GM21576 (cell line): Measurements from ENCODE around the gene AOC2.
"Not testable (repeated sequence)": the region's sequence is repeated elsewhere in the genome, so short reads cannot be mapped to it uniquely, and the experiment has no call there.

ENCODE experiments used
- ATAC-seq: cut with Tn5 transposase; IDR thresholded peaks from one replicate; pipeline ENCODE4 v1.9.1; 2021; ENCODE audit warnings: mild to moderate bottlenecking, moderate library complexity; ENCODE audit not compliant: unreplicated experiment

The AOC2 gene

DNA sequence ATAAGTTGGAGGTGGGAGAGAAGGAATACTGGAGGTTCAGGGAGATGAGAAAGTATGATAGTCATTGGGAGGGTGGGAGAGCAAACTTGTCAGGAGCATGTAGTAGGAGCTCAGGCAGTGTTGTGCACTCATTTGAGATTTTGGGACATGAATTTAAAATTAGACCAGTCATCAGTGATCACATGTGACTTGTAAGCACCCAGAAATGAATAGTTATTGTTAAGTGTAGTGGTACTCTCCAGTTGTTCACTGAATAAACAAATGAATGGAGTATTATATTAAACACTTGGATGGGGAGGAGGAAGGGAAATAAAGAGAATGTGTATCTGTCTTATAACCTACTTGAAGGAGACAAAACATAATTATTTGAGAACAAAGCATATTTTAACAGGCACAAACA is 13.4 kb upstream of the AOC2 start:
- no peak for ATAC-seq

DNA sequence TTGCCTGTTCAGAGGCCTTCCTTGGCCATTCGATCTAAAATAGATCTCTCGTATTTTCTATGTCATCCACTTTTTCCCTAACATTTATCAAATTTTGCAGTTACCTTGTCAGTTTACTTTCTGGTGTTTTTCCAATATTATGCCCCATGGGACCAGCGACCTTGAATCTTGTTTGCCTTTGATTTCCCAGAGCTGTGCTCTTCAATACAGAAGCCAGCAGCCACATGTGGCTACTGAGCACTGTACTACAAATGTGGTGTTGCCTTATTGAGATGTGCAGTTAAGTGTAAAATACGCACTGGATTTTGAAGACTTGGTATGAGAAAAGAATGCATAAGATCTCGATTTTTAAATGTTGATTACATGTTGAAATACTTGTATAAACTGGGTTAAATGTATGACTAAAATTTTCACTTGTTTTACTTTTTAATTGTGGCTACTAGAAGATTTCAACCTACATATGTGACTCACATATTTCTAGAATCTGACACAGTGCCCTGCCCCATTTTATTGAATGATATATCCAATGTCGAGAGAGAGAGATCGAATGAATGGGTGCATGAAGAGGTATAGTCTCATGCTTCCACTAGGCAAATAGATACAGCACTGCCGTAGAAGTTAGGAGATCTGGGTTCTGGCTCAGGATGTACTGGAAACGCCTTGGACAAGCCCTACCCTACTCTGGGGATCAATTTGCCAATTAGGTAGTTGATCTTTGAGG is 12.0 kb upstream of the AOC2 start:
- ATAC-seq: peak; percentile 7

DNA sequence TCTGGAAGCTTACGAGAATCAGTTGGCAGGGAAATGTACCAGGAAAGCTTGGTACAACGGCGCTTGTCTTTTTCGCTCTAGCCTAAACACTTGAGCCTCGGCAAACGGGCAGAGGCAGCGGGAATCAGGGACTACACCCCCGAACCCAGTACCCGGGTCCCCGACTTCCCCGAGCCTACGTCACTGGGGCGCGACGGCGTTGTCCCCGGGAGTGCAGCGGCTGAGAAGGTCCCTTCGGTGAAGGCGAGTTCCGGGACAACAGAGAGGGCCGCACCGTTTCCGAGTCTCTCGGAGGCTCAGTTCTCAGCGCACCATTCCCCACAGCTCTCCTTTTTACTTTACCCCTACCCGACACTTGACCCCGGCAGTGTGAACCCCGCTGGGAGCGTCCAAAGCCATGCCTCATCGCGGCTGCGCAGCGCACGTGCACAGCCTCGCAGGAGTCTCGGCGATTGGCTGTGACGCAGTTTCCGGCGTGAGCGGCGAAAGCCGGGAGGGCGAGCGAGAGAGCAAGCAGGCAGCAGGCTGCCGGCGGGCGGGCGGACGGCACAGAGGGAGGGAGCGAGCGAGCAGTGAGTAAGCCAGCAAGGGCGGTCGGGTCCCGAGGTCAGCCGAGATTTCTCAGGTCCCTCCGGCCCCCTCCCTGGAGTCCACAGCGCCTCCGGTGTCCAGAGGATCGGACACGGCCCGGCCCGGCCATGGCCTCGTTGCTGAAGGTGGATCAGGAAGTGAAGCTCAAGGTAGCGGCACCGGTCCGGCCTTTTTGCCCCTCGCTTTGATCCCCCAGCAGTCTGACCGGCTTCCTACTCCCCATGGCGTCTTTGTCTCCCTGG is 11.2 kb upstream of the AOC2 start, which contains the start of gene PSME3:
TSS of gene PSME3 (plus strand) at position 464 of the 833 bp plus-strand sequence. CDS start at position 699, 235 bp downstream.
- ATAC-seq: peak; percentile 72

DNA sequence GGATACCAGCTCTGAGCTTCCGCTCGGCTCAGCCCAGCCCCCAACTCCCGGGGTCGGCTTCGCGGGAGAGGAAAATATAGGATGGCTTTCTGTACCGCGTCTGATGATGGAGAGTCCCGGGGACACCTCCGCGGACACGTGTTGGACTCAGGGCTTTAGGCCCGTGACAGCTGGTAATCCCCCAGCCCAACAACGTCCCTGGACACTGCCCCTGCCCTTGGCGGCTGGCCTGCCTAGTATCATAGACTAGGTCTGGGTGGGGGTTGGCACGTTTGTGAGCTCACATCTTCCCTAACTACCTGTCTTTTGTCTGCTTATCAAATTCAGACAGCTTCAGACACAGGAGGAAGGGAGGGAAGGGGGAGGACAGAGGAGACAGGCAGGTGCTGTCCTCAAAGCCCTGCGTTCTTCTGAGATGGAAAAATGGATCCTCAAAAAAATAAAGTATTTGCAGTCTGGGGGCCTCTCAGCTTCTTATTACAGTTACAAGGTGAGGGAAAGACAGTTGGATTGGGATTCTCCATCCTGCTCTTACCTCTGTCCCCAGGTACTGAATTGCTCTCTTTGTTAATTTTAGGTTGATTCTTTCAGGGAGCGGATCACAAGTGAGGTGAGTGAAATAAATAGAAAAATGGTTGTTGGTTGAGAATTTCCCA is 10.5 kb upstream of the AOC2 start:
- ATAC-seq: peak; percentile 9

DNA sequence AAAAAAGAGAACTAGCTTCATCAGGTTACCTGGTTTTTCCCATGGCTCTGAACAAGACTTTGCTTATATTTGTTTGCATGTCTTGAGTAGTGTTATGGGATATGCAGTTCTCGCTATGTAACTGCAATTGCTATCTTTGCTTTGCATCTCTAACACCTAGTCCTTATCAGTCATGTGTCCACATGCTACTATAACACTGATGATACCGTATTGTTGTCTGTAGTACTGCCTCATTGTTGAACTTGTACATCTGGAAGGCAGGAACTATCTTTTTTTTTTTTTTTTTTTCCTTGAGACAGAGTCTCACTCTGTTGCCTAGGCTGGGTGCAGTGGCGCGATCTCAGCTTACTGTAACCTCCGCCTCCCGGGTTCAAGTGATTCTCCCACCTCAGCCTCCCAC is 8.6 kb upstream of the AOC2 start:
- no peak for ATAC-seq

DNA sequence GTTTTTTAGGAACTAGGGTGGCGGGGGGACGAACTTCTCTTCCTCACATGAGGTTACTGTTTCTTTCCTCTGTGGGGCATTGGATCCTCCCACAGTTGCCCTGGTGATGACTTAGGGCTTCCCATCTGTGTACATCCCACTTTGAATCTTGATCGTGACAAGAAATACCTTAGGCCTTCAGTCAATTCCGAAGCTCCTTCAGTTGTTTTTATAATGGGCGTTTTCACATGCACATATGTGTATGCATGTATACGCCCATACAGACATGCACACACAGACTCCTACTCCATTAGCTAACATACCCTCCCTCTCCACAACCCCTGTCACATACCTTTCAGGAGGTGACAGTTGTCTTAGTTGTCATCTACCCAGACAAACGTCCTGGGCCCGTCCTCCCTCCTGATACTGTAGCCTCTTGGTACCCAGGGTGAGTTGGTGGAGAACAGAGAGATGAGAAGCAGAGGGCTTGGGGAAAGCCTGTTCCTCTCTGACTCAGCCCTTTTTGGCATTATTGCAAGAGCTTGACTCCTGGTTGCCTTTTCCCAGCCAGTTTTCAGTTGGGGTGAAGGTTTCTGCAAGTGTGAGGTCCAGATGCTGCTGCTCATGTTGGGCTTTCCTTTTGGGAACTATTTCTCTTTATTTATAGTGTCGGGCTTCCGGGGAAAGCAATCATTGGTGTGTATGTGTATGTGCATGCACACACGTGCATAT is 2.2 kb upstream of the AOC2 start:
- no peak for ATAC-seq

DNA sequence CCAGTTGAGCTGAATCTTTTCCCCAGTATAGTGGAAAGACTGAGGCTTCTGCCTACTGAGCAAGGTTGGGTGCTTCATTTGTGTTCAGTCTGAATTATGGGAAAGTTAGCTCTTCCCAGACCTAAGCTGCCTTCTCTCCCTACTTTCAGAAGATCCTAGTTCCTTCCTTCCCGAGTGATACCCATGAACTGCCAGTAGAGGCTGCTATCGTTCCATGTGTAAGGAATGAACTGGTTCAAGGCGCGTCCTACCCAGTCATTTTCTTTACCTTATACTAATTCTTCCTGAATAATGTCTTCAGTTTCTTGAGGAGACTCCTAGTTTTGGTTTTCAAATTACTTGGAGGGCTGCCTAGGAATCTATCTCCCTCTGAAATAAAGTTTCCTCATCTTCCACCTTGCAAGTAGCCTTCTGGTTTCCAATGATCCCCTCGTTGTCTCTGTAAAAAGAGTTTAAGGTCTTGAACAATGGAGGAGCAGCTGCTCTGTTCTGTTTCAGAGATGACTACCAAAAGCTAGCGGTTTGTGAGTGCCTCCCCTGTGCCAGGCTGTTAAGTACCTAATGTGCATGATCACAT is 934 bp upstream of the AOC2 start:
- ATAC-seq: no peak

DNA sequence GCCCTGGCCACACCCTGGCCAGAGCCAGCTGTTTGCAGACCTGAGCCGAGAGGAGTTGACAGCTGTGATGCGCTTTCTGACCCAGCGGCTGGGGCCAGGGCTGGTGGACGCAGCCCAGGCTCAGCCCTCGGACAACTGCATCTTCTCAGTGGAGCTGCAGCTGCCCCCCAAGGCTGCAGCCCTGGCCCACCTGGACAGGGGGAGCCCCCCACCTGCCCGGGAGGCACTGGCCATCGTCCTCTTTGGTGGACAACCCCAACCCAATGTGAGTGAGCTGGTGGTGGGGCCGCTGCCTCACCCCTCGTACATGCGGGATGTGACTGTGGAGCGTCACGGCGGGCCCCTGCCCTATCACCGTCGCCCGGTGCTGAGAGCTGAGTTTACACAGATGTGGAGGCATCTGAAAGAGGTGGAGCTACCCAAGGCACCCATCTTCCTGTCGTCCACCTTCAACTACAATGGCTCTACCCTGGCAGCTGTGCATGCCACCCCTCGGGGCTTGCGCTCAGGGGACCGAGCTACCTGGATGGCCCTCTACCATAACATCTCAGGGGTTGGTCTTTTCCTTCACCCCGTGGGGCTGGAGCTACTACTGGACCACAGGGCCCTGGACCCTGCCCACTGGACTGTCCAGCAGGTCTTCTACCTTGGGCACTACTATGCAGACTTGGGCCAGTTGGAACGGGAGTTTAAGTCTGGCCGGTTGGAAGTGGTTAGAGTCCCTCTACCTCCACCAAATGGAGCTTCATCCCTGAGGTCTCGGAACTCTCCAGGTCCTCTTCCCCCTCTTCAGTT is 578 bp downstream of the AOC2 start:
- no peak for ATAC-seq

DNA sequence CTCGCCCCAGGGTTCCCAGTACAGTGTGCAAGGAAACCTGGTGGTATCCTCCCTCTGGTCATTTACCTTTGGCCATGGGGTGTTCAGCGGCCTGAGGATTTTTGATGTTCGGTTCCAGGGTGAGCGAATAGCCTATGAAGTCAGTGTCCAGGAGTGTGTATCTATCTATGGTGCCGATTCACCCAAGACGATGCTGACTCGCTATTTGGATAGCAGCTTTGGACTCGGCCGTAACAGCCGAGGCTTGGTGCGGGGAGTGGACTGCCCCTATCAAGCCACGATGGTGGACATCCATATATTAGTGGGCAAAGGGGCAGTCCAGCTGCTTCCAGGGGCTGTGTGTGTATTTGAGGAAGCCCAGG is 1.2 kb downstream of the AOC2 start:
- no peak for ATAC-seq

DNA sequence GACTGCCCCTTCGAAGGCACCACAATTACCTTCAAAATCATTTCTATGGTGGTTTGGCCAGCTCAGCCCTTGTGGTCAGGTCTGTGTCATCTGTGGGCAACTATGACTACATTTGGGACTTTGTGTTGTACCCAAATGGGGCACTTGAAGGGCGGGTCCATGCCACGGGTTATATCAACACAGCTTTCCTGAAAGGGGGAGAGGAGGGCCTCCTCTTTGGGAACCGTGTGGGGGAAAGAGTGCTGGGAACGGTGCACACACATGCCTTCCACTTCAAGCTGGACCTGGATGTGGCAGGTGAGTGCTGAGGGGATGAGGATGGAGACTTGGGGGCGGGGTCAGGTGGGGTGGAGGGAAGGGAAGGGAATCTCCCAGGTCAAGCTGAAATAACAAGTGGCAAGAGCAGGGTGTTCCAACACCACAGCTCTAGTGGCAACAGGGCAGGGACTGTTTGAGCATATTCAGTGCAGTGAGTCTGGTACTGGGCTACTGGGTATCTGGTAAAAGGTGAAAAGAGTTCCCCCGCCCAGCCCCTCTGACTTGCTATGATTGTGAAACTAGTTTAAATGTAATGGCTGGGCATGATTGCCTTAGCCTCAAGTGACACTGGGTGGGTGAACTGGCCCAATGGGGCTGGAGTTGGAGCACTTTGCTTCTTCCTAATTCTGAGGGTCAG is 1.7 kb downstream of the AOC2 start:
- no peak for ATAC-seq

DNA sequence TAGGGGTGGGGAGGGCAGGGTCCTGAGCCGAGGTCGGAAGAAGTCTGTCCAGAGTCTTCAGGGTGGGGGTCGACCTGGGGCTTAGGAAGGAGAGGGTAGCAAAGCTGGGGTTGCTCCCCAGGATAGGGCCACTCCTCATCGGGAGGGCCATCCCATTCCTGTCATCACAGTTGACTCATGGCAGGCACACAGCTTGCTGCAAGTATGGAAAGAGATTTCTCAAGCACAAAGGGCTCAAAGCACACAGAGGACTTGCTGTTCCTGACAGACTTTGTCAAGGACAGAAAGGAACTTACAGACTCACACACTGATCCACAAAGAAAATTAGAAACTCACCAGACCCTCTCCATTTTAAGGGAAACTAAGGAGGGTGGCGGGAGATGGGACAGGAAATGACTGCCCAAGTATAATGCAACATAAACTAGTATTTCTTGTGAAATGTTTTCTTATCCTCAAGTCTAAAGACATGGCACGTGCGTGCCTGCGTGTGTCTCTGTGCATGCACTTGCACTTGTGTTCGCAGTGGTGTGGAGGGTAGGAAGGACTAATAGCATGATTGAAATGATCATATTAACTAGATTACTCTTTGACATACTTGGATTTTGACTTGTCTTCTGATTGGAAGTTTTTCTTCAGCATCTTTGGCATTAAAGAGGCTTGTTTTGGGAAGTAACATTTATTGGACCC is 2.4 kb downstream of the AOC2 start:
- ATAC-seq: no peak

DNA sequence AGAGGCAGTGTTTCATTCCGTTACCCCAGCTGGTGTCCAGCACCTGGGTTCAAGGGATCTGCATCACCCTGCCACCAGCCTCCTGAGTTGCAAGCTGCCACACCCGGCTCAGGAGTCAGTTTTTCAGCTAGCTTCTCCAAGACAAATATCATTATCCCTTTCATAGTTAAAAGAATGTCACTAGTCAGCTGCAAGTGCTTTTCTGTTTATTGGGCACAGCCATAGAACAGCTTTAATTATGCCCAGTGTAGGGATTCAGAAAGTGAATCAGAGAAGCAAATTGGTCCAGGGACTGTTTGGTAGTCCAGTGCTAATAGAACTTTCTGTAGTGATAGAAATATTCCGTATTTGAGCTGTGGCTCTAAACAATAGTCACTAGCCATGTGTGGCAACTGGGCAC is 3.7 kb downstream of the AOC2 start:
- ATAC-seq: no peak

DNA sequence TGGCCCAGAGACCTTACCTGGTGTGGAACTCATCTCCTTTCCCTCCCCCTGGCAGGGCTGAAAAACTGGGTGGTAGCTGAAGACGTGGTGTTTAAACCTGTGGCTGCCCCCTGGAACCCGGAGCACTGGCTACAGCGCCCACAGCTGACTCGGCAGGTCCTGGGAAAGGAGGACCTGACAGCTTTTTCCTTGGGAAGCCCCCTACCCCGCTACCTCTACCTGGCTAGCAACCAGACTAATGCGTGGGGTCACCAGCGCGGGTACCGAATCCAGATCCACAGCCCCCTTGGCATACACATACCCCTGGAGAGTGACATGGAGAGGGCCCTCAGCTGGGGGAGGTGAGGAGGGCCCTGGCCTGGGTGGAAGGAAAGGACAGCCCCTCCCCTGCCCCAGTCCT is 4.7 kb downstream of the AOC2 start:
- ATAC-seq: no peak

DNA sequence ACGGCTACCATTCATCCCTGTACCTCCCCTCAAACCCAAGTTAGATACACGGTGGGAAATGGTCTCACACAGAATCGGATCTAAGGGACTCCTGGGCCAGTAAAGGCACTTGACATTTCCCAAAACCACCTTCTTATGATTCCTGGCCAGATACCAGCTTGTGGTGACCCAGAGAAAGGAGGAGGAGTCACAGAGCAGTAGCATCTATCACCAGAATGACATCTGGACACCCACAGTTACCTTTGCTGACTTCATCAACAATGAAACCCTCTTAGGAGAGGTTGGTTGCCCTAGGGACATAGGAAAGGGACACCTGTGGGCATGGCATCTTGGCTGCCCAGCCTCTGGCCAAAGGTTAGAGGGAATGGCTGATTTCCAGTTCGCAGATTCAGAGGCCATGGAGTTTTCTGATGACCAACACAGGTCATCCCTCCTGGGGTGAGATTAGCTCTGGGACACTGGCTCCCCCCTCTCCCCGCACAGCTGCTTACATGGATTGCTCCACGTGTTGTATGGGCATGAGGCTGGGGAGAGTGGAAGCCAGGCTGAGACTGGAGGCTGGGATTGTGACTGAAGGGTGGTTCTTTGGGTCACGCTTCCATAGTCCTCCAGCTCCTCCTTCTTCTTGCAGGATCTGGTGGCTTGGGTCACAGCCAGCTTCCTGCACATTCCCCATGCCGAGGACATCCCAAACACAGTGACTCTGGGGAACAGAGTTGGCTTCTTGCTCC is 5.2 kb downstream of the AOC2 start:
- no peak for ATAC-seq

DNA sequence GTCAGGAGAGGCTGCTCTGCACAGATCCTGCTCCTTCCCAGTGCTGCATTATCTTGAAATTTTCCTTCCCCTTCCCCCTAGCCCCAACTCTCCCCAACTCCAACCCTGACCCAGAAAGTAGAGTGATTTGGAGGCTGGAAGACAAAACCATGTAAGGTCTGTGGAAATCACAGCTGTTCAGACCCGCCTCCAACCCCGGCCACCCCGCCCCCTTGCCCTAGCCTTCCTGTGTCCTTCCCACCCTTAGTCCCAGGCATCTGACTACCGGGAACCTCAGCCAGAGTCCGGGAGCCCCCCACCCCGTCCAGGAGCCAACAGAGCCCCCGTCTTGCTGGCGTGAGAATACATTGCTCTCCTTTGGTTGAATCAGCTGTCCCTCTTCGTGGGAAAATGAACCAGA is 6.6 kb downstream of the AOC2 start, which contains the start of gene AOC3:
TSS of gene AOC3 (plus strand) at position 246 of the 400 bp plus-strand sequence. CDS start at position 391, 145 bp downstream.
- ATAC-seq: no peak

DNA sequence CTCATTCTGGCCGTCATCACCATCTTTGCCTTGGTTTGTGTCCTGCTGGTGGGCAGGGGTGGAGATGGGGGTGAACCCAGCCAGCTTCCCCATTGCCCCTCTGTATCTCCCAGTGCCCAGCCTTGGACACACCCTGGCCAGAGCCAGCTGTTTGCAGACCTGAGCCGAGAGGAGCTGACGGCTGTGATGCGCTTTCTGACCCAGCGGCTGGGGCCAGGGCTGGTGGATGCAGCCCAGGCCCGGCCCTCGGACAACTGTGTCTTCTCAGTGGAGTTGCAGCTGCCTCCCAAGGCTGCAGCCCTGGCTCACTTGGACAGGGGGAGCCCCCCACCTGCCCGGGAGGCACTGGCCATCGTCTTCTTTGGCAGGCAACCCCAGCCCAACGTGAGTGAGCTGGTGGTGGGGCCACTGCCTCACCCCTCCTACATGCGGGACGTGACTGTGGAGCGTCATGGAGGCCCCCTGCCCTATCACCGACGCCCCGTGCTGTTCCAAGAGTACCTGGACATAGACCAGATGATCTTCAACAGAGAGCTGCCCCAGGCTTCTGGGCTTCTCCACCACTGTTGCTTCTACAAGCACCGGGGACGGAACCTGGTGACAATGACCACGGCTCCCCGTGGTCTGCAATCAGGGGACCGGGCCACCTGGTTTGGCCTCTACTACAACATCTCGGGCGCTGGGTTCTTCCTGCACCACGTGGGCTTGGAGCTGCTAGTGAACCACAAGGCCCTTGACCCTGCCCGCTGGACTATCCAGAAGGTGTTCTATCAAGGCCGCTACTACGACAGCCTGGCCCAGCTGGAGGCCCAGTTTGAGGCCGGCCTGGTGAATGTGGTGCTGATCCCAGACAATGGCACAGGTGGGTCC is 7.2 kb downstream of the AOC2 start:
- not testable (repeated sequence) for ATAC-seq

DNA sequence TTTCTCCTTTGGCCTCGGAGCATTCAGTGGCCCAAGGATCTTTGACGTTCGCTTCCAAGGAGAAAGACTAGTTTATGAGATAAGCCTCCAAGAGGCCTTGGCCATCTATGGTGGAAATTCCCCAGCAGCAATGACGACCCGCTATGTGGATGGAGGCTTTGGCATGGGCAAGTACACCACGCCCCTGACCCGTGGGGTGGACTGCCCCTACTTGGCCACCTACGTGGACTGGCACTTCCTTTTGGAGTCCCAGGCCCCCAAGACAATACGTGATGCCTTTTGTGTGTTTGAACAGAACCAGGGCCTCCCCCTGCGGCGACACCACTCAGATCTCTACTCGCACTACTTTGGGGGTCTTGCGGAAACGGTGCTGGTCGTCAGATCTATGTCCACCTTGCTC is 8.0 kb downstream of the AOC2 start:
- no peak for ATAC-seq
